Stimulated activated naive B cell treated with anti-CD40 and anti-IgM and Interleukin-4, amounts not matched to agents 10 μg/mL and 1 μg/mL and 100 μg/mL, for 72 hours (primary cell): ENCODE measurements around the gene TEKT5.
A peak's percentile ranks its signal among the peaks of the same experiment; 100 is the strongest.
"Not testable (repeated sequence)": the region's sequence is repeated elsewhere in the genome, so short reads cannot be mapped to it uniquely, and the experiment has no call there.

Experiments
- ATAC-seq, 2 donors: fragments of 150-1000 bp; cut with Tn5 transposase; replicated peaks; 2 replicates each; pipeline ENCODE4 v1.10.0; 2021; ENCODE audit warnings: moderate library complexity in 1 of 2
- DNase-seq: peaks from one replicate; pipeline ENCODE4 v3.0.0; 2021
- H3K27ac Mint-ChIP-seq: one replicate; pipeline ENCODE4 v1.8.0; 2022; ENCODE audit warnings: mild to moderate bottlenecking, mixed read lengths
- H3K27me3 Mint-ChIP-seq, 2 donors: one replicate each; pipeline ENCODE4 v1.8.0; 2022; ENCODE audit warnings: mixed read lengths in 2 of 2
- H3K36me3 Mint-ChIP-seq, 2 donors: one replicate each; pipeline ENCODE4 v1.8.0; 2022; ENCODE audit warnings: mixed read lengths in 2 of 2, mild to moderate bottlenecking in 1 of 2
- H3K4me1 Mint-ChIP-seq, 2 donors: one replicate each; pipeline ENCODE4 v1.8.0; 2022; ENCODE audit warnings: mixed read lengths in 2 of 2, mild to moderate bottlenecking in 1 of 2
- H3K4me3 Mint-ChIP-seq, 2 donors: one replicate each; pipeline ENCODE4 v1.8.0; 2022; ENCODE audit warnings: mild to moderate bottlenecking in 2 of 2, mixed read lengths in 2 of 2, moderate library complexity in 1 of 2
- H3K9me3 Mint-ChIP-seq, 2 donors: one replicate each; pipeline ENCODE4 v1.8.0; 2022; ENCODE audit warnings: mixed read lengths in 2 of 2, mild to moderate bottlenecking in 1 of 2

Gene TEKT5

GRCh38 chr16:10622036-10622921 is 72.5 kb downstream of the TEKT5 start:
- Mint-ChIP-seq H3K27ac (no peak overlapping the region), H3K9me3 (no peaks in the 10 kb centered on the region), H3K27me3 (peaks cover 31 to 35% of the 10 kb centered on the region in 2 donors), H3K4me3 (no peak overlapping the region), H3K4me1 (peaks cover 16 to 31% of the 10 kb centered on the region in 2 donors), H3K36me3 (peaks cover 0 to 4% of the 10 kb centered on the region in 2 donors)
- DNase-seq (no peak), ATAC-seq (no peak)

GRCh38 chr16:10621216-10621949 is 73.3 kb downstream of the TEKT5 start:
- DNase-seq, ATAC-seq, H3K4me3 Mint-ChIP-seq, H3K9me3 Mint-ChIP-seq, H3K27ac Mint-ChIP-seq, H3K36me3 Mint-ChIP-seq: not testable (repeated sequence)
- Mint-ChIP-seq H3K27me3 (peaks cover 27 to 37% of the 10 kb centered on the region in 2 donors), H3K4me1 (peaks cover 16 to 29% of the 10 kb centered on the region in 2 donors)

GRCh38 chr16:10620120-10620519 is 74.6 kb downstream of the TEKT5 start:
- Mint-ChIP-seq H3K27ac (no peak overlapping the region), H3K36me3 (peaks cover 0 to 4% of the 10 kb centered on the region in 2 donors), H3K27me3 (peaks cover 27 to 37% of the 10 kb centered on the region in 2 donors), H3K4me1 (peaks cover 12 to 18% of the 10 kb centered on the region in 2 donors), H3K4me3 (peak overlapping the region; percentile 67 to 71), H3K9me3 (no peaks in the 10 kb centered on the region)
- no peak for DNase-seq
- ATAC-seq = no peak

- Mint-ChIP-seq H3K4me1 (peaks cover 12 to 26% of the 10 kb centered on the region in 2 donors), H3K9me3 (no peaks in the 10 kb centered on the region), H3K4me3 (peak overlapping the region; percentile 67 to 71), H3K27me3 (peaks cover 22 to 31% of the 10 kb centered on the region in 2 donors), H3K27ac (peak overlapping the region; percentile 56), H3K36me3 (no peaks in the 10 kb centered on the region)
- peak; percentile 24 for DNase-seq
- peak; percentile 91 to 92 for ATAC-seq
These were observed 75.4 kb downstream of the TEKT5 start for GRCh38 chr16:10619271-10619849.

GRCh38 chr16:10618710-10619209 is 76.0 kb downstream of the TEKT5 start:
- Mint-ChIP-seq H3K9me3 (no peaks in the 10 kb centered on the region), H3K4me3 (no peak overlapping the region), H3K4me1 (peaks cover 17 to 28% of the 10 kb centered on the region in 2 donors), H3K36me3 (no peaks in the 10 kb centered on the region), H3K27me3 (peaks cover 22 to 31% of the 10 kb centered on the region in 2 donors), H3K27ac (no peak overlapping the region)
- no peak for ATAC-seq
- no peak for DNase-seq

- DNase-seq = no peak
- H3K4me3 Mint-ChIP-seq = no peak overlapping the region
- peaks cover 21 to 34% of the 10 kb centered on the region in 2 donors for H3K4me1 Mint-ChIP-seq
- H3K36me3 Mint-ChIP-seq = no peaks in the 10 kb centered on the region
- no peak for ATAC-seq
- H3K9me3 Mint-ChIP-seq = no peaks in the 10 kb centered on the region
- no peak overlapping the region for H3K27ac Mint-ChIP-seq
- peaks cover 22 to 31% of the 10 kb centered on the region in 2 donors for H3K27me3 Mint-ChIP-seq
These were observed 76.9 kb downstream of the TEKT5 start for GRCh38 chr16:10617662-10618420.

- H3K27me3 Mint-ChIP-seq = peaks cover 22 to 31% of the 10 kb centered on the region in 2 donors
- DNase-seq (no peak), ATAC-seq (no peak)
- H3K4me3 Mint-ChIP-seq = no peak overlapping the region
- H3K4me1 Mint-ChIP-seq = peaks cover 21 to 42% of the 10 kb centered on the region in 2 donors
- H3K36me3 Mint-ChIP-seq = no peaks in the 10 kb centered on the region
- H3K9me3 Mint-ChIP-seq = no peaks in the 10 kb centered on the region
- H3K27ac Mint-ChIP-seq = no peak overlapping the region
These were observed 77.7 kb downstream of the TEKT5 start for GRCh38 chr16:10616756-10617640.

GRCh38 chr16:10616419-10616755 is 78.3 kb downstream of the TEKT5 start:
- H3K36me3 Mint-ChIP-seq = no peaks in the 10 kb centered on the region
- peaks cover 22 to 31% of the 10 kb centered on the region in 2 donors for H3K27me3 Mint-ChIP-seq
- H3K9me3 Mint-ChIP-seq = no peaks in the 10 kb centered on the region
- DNase-seq (no peak), ATAC-seq (no peak)
- peaks cover 23 to 48% of the 10 kb centered on the region in 2 donors for H3K4me1 Mint-ChIP-seq
- no peak overlapping the region for H3K4me3 Mint-ChIP-seq
- no peak overlapping the region for H3K27ac Mint-ChIP-seq

GRCh38 chr16:10614685-10615084 is 80.0 kb downstream of the TEKT5 start:
- H3K27ac Mint-ChIP-seq = no peak overlapping the region
- ATAC-seq (no peak), DNase-seq (no peak)
- H3K9me3 Mint-ChIP-seq = no peaks in the 10 kb centered on the region
- no peak overlapping the region for H3K4me3 Mint-ChIP-seq
- peaks cover 27 to 51% of the 10 kb centered on the region in 2 donors for H3K4me1 Mint-ChIP-seq
- H3K36me3 Mint-ChIP-seq = no peaks in the 10 kb centered on the region
- peaks cover 15 to 23% of the 10 kb centered on the region in 2 donors for H3K27me3 Mint-ChIP-seq

GRCh38 chr16:10613785-10614485 is 80.8 kb downstream of the TEKT5 start:
- Mint-ChIP-seq H3K4me3 (no peak overlapping the region), H3K36me3 (no peaks in the 10 kb centered on the region), H3K4me1 (peaks cover 20 to 44% of the 10 kb centered on the region in 2 donors), H3K27me3 (peaks cover 8 to 16% of the 10 kb centered on the region in 2 donors), H3K9me3 (no peaks in the 10 kb centered on the region), H3K27ac (no peak overlapping the region)
- ATAC-seq = peak; percentile 97 to 99
- DNase-seq = peak; percentile 23

- no peak overlapping the region for H3K4me3 Mint-ChIP-seq
- H3K4me1 Mint-ChIP-seq = peaks cover 18 to 43% of the 10 kb centered on the region in 2 donors
- DNase-seq (no peak), ATAC-seq (no peak)
- H3K36me3 Mint-ChIP-seq = no peaks in the 10 kb centered on the region
- H3K27ac Mint-ChIP-seq = peak overlapping the region; percentile 20
- H3K9me3 Mint-ChIP-seq = no peaks in the 10 kb centered on the region
- peaks cover 0 to 7% of the 10 kb centered on the region in 2 donors for H3K27me3 Mint-ChIP-seq
These were observed 82.0 kb downstream of the TEKT5 start for GRCh38 chr16:10612649-10613179.

GRCh38 chr16:10611825-10612342 is 82.8 kb downstream of the TEKT5 start:
- no peak overlapping the region for H3K4me3 Mint-ChIP-seq

More at GRCh38 chr16:10611825-10612342, 82.8 kb downstream of the TEKT5 start:
- no peak for DNase-seq
- H3K27ac Mint-ChIP-seq = no peak overlapping the region
- H3K27me3 Mint-ChIP-seq = peaks cover 0 to 7% of the 10 kb centered on the region in 2 donors
- ATAC-seq = no peak
- no peaks in the 10 kb centered on the region for H3K36me3 Mint-ChIP-seq
- H3K4me1 Mint-ChIP-seq = peaks cover 18 to 43% of the 10 kb centered on the region in 2 donors
- no peaks in the 10 kb centered on the region for H3K9me3 Mint-ChIP-seq
